ENCODE data around the gene METTL21C. TPM values are rescaled to one million over a fixed set of nuclear protein-coding genes. Genes with fewer than 3 reads are reported as not detected.

Gene METTL21C
- polyA plus RNA-seq, 1 donor: 0.06 TPM

GRCh38 chr13:102697929-102698648 is 3.2 kb upstream of the METTL21C start:
- DNase-seq: no peak

DNA sequence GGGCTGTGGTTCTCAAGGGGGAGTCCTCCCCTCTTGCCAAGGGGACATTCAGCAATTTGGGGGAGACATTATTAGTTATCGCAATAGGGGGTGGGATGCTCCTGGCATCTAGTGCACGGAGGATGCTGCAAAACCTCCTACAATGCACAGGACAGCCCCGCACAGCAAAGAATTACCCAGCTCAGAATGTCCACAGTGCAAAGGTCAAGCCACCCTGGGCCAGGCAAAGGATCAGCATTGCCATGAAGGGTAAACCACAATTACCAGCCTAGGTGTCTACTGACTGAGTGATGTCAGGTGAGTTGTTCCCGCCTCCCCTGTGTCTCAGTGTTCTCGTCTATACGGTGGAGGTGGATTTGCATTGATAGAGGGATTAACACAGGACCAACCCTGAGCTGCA is 2.4 kb upstream of the METTL21C start:
- peaks cover 4% of the 10 kb centered on the region for H3K9me3 ChIP-seq (ENCODE audit: control insufficient read depth, low read depth, low read length)
- no peaks in the 10 kb centered on the region for H3K4me1 ChIP-seq (ENCODE audit: control insufficient read depth, insufficient read depth, low read length)
- no CpG with 5 or more reads among the region's 6 CpGs for WGBS (ENCODE audit: insufficient coverage, low lambda C conversion rate)
- H3K4me3 ChIP-seq (ENCODE audit: low read length): no peak overlapping the region
- no peak overlapping the region for H3K27ac ChIP-seq (ENCODE audit: low read length)
- peaks cover 13% of the 10 kb centered on the region for H3K27me3 ChIP-seq (ENCODE audit: control insufficient read depth, insufficient read depth, low read length)
- no peak for DNase-seq
- no peaks in the 10 kb centered on the region for H3K36me3 ChIP-seq (ENCODE audit: control insufficient read depth, insufficient read depth, low read length)

More at GRCh38 chr13:102697929-102698648, 3.2 kb upstream of the METTL21C start:
- Histone ChIP-seq H3K4me1 (ENCODE audit: control insufficient read depth, insufficient read depth, low read length) (no peaks in the 10 kb centered on the region), H3K9me3 (ENCODE audit: control insufficient read depth, low read depth, low read length) (peaks cover 4% of the 10 kb centered on the region), H3K27ac (ENCODE audit: low read length) (no peak overlapping the region), H3K27me3 (ENCODE audit: control insufficient read depth, insufficient read depth, low read length) (peaks cover 8% of the 10 kb centered on the region), H3K4me3 (ENCODE audit: low read length) (no peak overlapping the region), H3K36me3 (ENCODE audit: control insufficient read depth, insufficient read depth, low read length) (no peaks in the 10 kb centered on the region)
- no CpG with 5 or more reads among the region's 8 CpGs for WGBS (ENCODE audit: insufficient coverage, low lambda C conversion rate)

DNA sequence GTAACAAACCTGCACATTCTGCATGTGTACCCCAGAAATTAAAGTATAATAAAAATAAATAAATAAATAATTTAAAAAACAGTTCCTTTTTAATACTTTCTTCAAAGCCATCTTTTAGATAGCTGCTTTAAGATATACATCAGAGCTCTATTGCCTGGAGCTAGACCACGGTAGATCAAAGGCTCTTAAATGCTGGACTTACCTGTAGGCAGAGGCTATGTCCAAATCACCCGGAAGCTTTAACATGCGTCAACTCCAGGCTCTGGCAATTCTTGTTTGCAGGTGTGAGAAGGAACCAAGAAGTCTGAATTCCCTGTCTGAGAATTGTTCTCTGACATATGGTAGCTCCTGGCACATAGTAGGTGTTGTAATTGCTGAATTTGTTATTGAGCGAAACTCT is 1.6 kb upstream of the METTL21C start:
- WGBS (ENCODE audit: insufficient coverage, low lambda C conversion rate): no CpG with 5 or more reads among the region's 4 CpGs
- no peak overlapping the region for H3K27ac ChIP-seq (ENCODE audit: low read length)
- H3K4me1 ChIP-seq (ENCODE audit: control insufficient read depth, insufficient read depth, low read length): no peaks in the 10 kb centered on the region
- H3K9me3 ChIP-seq (ENCODE audit: control insufficient read depth, low read depth, low read length): peaks cover 4% of the 10 kb centered on the region
- no peak overlapping the region for H3K4me3 ChIP-seq (ENCODE audit: low read length)
- H3K27me3 ChIP-seq (ENCODE audit: control insufficient read depth, insufficient read depth, low read length): peaks cover 21% of the 10 kb centered on the region
- DNase-seq: no peak
- no peaks in the 10 kb centered on the region for H3K36me3 ChIP-seq (ENCODE audit: control insufficient read depth, insufficient read depth, low read length)

- Histone ChIP-seq H3K27me3 (ENCODE audit: control insufficient read depth, insufficient read depth, low read length) (peaks cover 27% of the 10 kb centered on the region), H3K9me3 (ENCODE audit: control insufficient read depth, low read depth, low read length) (peaks cover 4% of the 10 kb centered on the region), H3K36me3 (ENCODE audit: control insufficient read depth, insufficient read depth, low read length) (no peaks in the 10 kb centered on the region), H3K27ac (ENCODE audit: low read length) (no peak overlapping the region), H3K4me1 (ENCODE audit: control insufficient read depth, insufficient read depth, low read length) (no peaks in the 10 kb centered on the region), H3K4me3 (ENCODE audit: low read length) (no peak overlapping the region)
- 50% methylated on average over 2 of the region's 2 CpGs for WGBS (ENCODE audit: insufficient coverage, low lambda C conversion rate)
- no peak for DNase-seq
Measured at GRCh38 chr13:102693776-102694175, 1.1 kb downstream of the METTL21C start.

- Histone ChIP-seq H3K4me3 (ENCODE audit: low read length) (no peak overlapping the region), H3K36me3 (ENCODE audit: control insufficient read depth, insufficient read depth, low read length) (no peaks in the 10 kb centered on the region), H3K4me1 (ENCODE audit: control insufficient read depth, insufficient read depth, low read length) (no peaks in the 10 kb centered on the region), H3K27ac (ENCODE audit: low read length) (no peak overlapping the region), H3K27me3 (ENCODE audit: control insufficient read depth, insufficient read depth, low read length) (peaks cover 32% of the 10 kb centered on the region), H3K9me3 (ENCODE audit: control insufficient read depth, low read depth, low read length) (no peaks in the 10 kb centered on the region)
- WGBS (ENCODE audit: insufficient coverage, low lambda C conversion rate): 80% methylated on average over 1 of the region's 4 CpGs
- no peak for DNase-seq
Measured at GRCh38 chr13:102693250-102693649, 1.6 kb downstream of the METTL21C start.

- Histone ChIP-seq H3K27me3 (ENCODE audit: control insufficient read depth, insufficient read depth, low read length) (peaks cover 36% of the 10 kb centered on the region), H3K27ac (ENCODE audit: low read length) (no peak overlapping the region), H3K9me3 (ENCODE audit: control insufficient read depth, low read depth, low read length) (no peaks in the 10 kb centered on the region), H3K36me3 (ENCODE audit: control insufficient read depth, insufficient read depth, low read length) (no peaks in the 10 kb centered on the region), H3K4me3 (ENCODE audit: low read length) (no peak overlapping the region), H3K4me1 (ENCODE audit: control insufficient read depth, insufficient read depth, low read length) (no peaks in the 10 kb centered on the region)
- WGBS (ENCODE audit: insufficient coverage, low lambda C conversion rate): no CpG with 5 or more reads among the region's 2 CpGs
- DNase-seq: no peak
Measured at GRCh38 chr13:102692491-102692826, 2.4 kb downstream of the METTL21C start.

DNA sequence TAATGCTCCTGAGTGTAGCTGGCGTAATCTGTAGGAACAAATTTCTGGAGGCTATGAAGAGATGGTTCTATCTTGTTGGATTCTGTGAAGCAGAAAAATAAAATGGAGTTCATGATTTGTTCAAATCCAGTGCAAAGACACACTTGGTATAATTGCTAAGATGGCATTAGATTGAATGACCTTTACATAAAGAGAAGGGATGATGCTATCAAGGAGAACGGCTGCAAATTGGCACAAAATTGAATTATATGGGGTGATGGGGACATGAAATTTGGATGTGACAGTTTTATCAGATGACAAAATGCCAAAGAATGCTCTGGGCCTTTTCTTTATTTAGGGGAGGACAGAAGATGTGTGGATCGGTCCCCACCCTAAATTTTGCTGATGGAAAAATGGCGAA is 4.0 kb downstream of the METTL21C start:
- H3K27me3 ChIP-seq (ENCODE audit: control insufficient read depth, insufficient read depth, low read length): peaks cover 32% of the 10 kb centered on the region
- WGBS (ENCODE audit: insufficient coverage, low lambda C conversion rate): 100% methylated on average over 1 of the region's 4 CpGs
- no peaks in the 10 kb centered on the region for H3K4me1 ChIP-seq (ENCODE audit: control insufficient read depth, insufficient read depth, low read length)
- no peaks in the 10 kb centered on the region for H3K9me3 ChIP-seq (ENCODE audit: control insufficient read depth, low read depth, low read length)
- no peaks in the 10 kb centered on the region for H3K36me3 ChIP-seq (ENCODE audit: control insufficient read depth, insufficient read depth, low read length)
- DNase-seq: no peak
- no peak overlapping the region for H3K27ac ChIP-seq (ENCODE audit: low read length)
- no peak overlapping the region for H3K4me3 ChIP-seq (ENCODE audit: low read length)

DNA sequence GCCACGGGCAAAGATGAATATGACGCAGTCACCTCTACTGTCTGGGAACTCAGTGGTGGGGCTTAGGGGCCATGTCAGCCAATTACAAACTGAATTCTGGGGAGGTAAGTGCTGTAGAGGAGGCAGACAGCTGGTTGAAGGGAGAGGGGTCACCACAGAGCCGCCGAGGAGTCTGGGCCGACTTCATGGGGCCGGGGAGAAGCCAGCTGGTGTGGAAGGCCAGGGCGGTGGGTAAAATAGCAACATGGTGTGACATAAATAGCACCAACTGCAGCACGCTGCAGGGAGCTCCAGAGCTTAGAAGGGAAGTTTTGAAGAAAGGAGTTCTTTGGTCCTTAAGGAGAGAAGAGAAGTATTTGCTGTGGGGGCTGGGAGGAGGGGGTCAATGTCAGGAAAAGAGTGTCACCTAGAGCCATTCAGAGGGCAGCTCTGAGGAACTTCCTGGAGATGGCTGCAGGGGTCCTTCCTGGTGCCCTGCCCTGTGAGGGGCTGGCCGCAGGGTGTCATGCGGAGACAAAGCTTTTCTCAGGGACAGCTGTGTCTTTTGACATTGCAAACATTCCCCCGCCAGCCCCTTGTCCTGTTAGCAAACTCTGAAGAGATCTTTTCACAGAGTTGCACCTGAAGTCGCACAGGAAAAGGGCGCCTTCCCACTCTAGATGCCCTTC is 6.4 kb downstream of the METTL21C start:
- no peak overlapping the region for H3K27ac ChIP-seq (ENCODE audit: low read length)

GRCh38 chr13:102687520-102687919 is 7.3 kb downstream of the METTL21C start:
- WGBS (ENCODE audit: insufficient coverage, low lambda C conversion rate): 93% methylated on average over 2 of the region's 7 CpGs
- no peaks in the 10 kb centered on the region for H3K4me1 ChIP-seq (ENCODE audit: control insufficient read depth, insufficient read depth, low read length)
- H3K27me3 ChIP-seq (ENCODE audit: control insufficient read depth, insufficient read depth, low read length): peaks cover 23% of the 10 kb centered on the region

More for the DNA sequence above, 6.4 kb downstream of the METTL21C start:
- no peaks in the 10 kb centered on the region for H3K36me3 ChIP-seq (ENCODE audit: control insufficient read depth, insufficient read depth, low read length)
- no peak overlapping the region for H3K4me3 ChIP-seq (ENCODE audit: low read length)
- H3K27me3 ChIP-seq (ENCODE audit: control insufficient read depth, insufficient read depth, low read length): peaks cover 31% of the 10 kb centered on the region
- H3K4me1 ChIP-seq (ENCODE audit: control insufficient read depth, insufficient read depth, low read length): no peaks in the 10 kb centered on the region
- no peaks in the 10 kb centered on the region for H3K9me3 ChIP-seq (ENCODE audit: control insufficient read depth, low read depth, low read length)
- no peak for DNase-seq
- 100% methylated on average over 1 of the region's 13 CpGs for WGBS (ENCODE audit: insufficient coverage, low lambda C conversion rate)

GRCh38 chr13:102686024-102686423 is 8.8 kb downstream of the METTL21C start:
- H3K27me3 ChIP-seq (ENCODE audit: control insufficient read depth, insufficient read depth, low read length): peaks cover 15% of the 10 kb centered on the region
- 100% methylated on average over 1 of the region's 3 CpGs for WGBS (ENCODE audit: insufficient coverage, low lambda C conversion rate)
- DNase-seq: no peak

More at GRCh38 chr13:102687520-102687919, 7.3 kb downstream of the METTL21C start:
- no peak overlapping the region for H3K4me3 ChIP-seq (ENCODE audit: low read length)
- no peak overlapping the region for H3K27ac ChIP-seq (ENCODE audit: low read length)
- H3K9me3 ChIP-seq (ENCODE audit: control insufficient read depth, low read depth, low read length): no peaks in the 10 kb centered on the region
- DNase-seq: no peak
- H3K36me3 ChIP-seq (ENCODE audit: control insufficient read depth, insufficient read depth, low read length): no peaks in the 10 kb centered on the region

More at GRCh38 chr13:102686024-102686423, 8.8 kb downstream of the METTL21C start:
- Histone ChIP-seq H3K27ac (ENCODE audit: low read length) (no peak overlapping the region), H3K9me3 (ENCODE audit: control insufficient read depth, low read depth, low read length) (no peaks in the 10 kb centered on the region), H3K36me3 (ENCODE audit: control insufficient read depth, insufficient read depth, low read length) (no peaks in the 10 kb centered on the region), H3K4me3 (ENCODE audit: low read length) (no peak overlapping the region), H3K4me1 (ENCODE audit: control insufficient read depth, insufficient read depth, low read length) (no peaks in the 10 kb centered on the region)

Data from large intestine (tissue), 3 donors.